ENCODE results near the gene EXD3.
"Not testable (repeated sequence)": the region's sequence is repeated elsewhere in the genome, so short reads cannot be mapped to it uniquely, and the experiment has no call there.

- TF ChIP-seq POLR2A, CTCF (IDR thresholded peaks at IDR 0.05): not testable (repeated sequence)
Observed at GRCh38 chr9:137329590-137329989, 93.4 kb downstream of the EXD3 start.
